Heart left ventricle (tissue), 13 donors: Measurements from ENCODE around the gene ACKR3.

Source experiments
- CTCF ChIP-seq, 12 donors: fragments of 200-600 bp; sonication (generic) in 4 of 12; IDR thresholded peaks; one replicate each; pipeline versions ENCODE4 v1.5.0 to v1.8.0; 2018 to 2022; ENCODE audit warnings: antibody characterized with exemption in 12 of 12, mild to moderate bottlenecking in 5 of 12
- POLR2A ChIP-seq, 2 donors: fragments of 450-650 bp; IDR thresholded peaks; one replicate each; pipeline ENCODE4 v1.6.1; 2017; ENCODE audit warnings: antibody characterized with exemption in 2 of 2, mild to moderate bottlenecking in 2 of 2, moderate library complexity in 2 of 2
- donor health status: ischemic (EF 13 %, LVEDD 7.1; RV severe dilation, severe dysfunction).
- donor health status: DM: no; HTN: yes; CAD: no.
- donor health status: DM: no; HTN: no; CAD: no.
- donor health status: ischemic (EF 25% LVEDD 6.9; RV normal size, moderate dysfunction).
- donor health status: ischemic (EF 25% LVEDD 5.7; RV mildly dilated, moderate dysfunction).
- donor health status: ischemic (EF 35%, LVEDD 5.7; RV mildly dilated, moderate dysfunction).
- donor health status: nonischemic (EF 11% LVEDD 7.7; RV severe dilation, severe dysfunction).
- donor health status: DM: yes; HTN: yes; CAD: no.
- donor health status: PGD.
- donor health status: ischemic (EF 29% LVEDD 5.4; RV normal size, mild dysfunction).
- donor health status: nonischemic (EF 23%, LVEDD 6.1; RV moderate dilation, normal function).

- TF ChIP-seq POLR2A (IDR thresholded peaks at IDR 0.05): no peak
- TF ChIP-seq CTCF (IDR thresholded peaks at IDR 0.05): no peak
Measured at GRCh38 chr2:236622660-236623059, 53.0 kb downstream of the ACKR3 start.
